Panc1 (cell line): Measurements from ENCODE around the gene WDR27. TPM values are rescaled to one million over a fixed set of nuclear protein-coding genes. Genes with fewer than 3 reads are reported as not detected.
A peak's percentile ranks its signal among the peaks of the same experiment; 100 is the strongest.

Source experiments
- ATAC-seq: fragments of 200-7000 bp; cut with Tn5 transposase; 2 replicates; pipeline ENCODE4 v1.9.1; 2020; ENCODE audit warnings: mild to moderate bottlenecking, moderate library complexity
- BruUV-seq: library from RNA; stranded (reverse); fragments of 400-500 nt; replicated peaks from 2 replicates; lab custom pipeline; 2021; lab: Mats Ljungman, UMichigan
- CTCF ChIA-PET: fragments of 300-600 bp; sonication (Branson Sonifier 250); formaldehyde crosslinking; loops from one replicate; lab custom pipeline; 2022; ENCODE audit warnings: antibody characterized with exemption; lab: Charles Lee
- POLR2A ChIA-PET: fragments of 300-600 bp; sonication (Branson Sonifier 250); formaldehyde crosslinking; loops from one replicate; lab custom pipeline; 2022; ENCODE audit warnings: antibody characterized with exemption; lab: Charles Lee
- DNase-seq: peaks from one replicate; pipeline ENCODE4 v3.0.0-alpha.2; 2010; ENCODE audit warnings: low read depth, low spot score
- H3K27ac ChIP-seq: 2 replicates; pipeline ENCODE4 v1.5.1; 2011; ENCODE audit warnings: mild to moderate bottlenecking, low read length, inconsistent platforms
- H3K27me3 ChIP-seq: fragments of 200-500 bp; sonication (Bioruptor generic); 2 replicates; pipeline ENCODE4 v1.6.0; 2014; ENCODE audit warnings: low read length, inconsistent platforms; ENCODE audit not compliant: control insufficient read depth, insufficient read depth
- H3K36me3 ChIP-seq: fragments of 200-500 bp; sonication (Bioruptor generic); 2 replicates; pipeline ENCODE4 v1.5.1; 2014; ENCODE audit warnings: inconsistent platforms, mild to moderate bottlenecking, low read length, moderate library complexity; ENCODE audit not compliant: control insufficient read depth, insufficient read depth
- H3K4me1 ChIP-seq: 2 replicates; pipeline ENCODE4 v1.5.1; 2011; ENCODE audit warnings: inconsistent platforms, mild to moderate bottlenecking, low read length, moderate library complexity; ENCODE audit not compliant: control insufficient read depth, insufficient read depth
- H3K4me3 ChIP-seq, 2 experiments: 2 replicates each; pipeline ENCODE4 v1.5.1; 2011 to 2012; ENCODE audit warnings: low read depth in 2 of 2, low read length in 2 of 2, mild to moderate bottlenecking in 2 of 2, inconsistent platforms in 1 of 2, moderate library complexity in 1 of 2
- H3K9me3 ChIP-seq: fragments of 200-500 bp; sonication (Bioruptor generic); 2 replicates; pipeline ENCODE4 v1.5.1; 2014; ENCODE audit warnings: low read depth, mild to moderate bottlenecking, inconsistent platforms, low read length, moderate library complexity; ENCODE audit not compliant: control insufficient read depth, insufficient read depth
- POLR2AphosphoS5 ChIP-seq: IDR thresholded peaks from 2 replicates; pipeline ENCODE4 v1.6.1; 2012; ENCODE audit warnings: mild to moderate bottlenecking, low read depth, low read length, moderate library complexity
- SIN3A ChIP-seq: IDR thresholded peaks from 2 replicates; pipeline ENCODE4 v1.6.1; 2012; ENCODE audit warnings: low read depth, mild to moderate bottlenecking, low read length, moderate library complexity, borderline replicate concordance; ENCODE audit not compliant: insufficient read depth
- TCF7L2 ChIP-seq: IDR thresholded peaks from 2 replicates; pipeline ENCODE4 v1.6.1; 2011; ENCODE audit warnings: mild to moderate bottlenecking, low read depth, low read length, inconsistent platforms
- in situ Hi-C: cut with HindIII; loops from 2 replicates; pipeline ENCODE4 v1.10.0; 2016; ENCODE audit warnings: low sequenced_read_pairs, low pct_unique_long_range_greater_than_20kb
- intact Hi-C: fragments of 100-400 bp; cut with micrococcal nuclease; formaldehyde crosslinking; loops from one replicate; pipeline ENCODE4 v1.10.0; 2022; ENCODE audit not compliant: unreplicated experiment
- total RNA-seq: library from RNA; stranded (reverse); gene quantifications from one replicate; pipeline ENCODE4 v1.2.1, GENCODE V29; 2021; ENCODE audit not compliant: unreplicated experiment
- TF ChIP-seq, protein P1 (sequence below): fragments of 450-650 bp; IDR thresholded peaks from 2 replicates; pipeline ENCODE4 v1.5.1; 2017; ENCODE audit warnings: mild to moderate bottlenecking
- TF ChIP-seq, protein P2 (sequence below), 2 experiments: IDR thresholded peaks; 2 replicates each; pipeline ENCODE4 v1.6.1; 2011 to 2012; ENCODE audit warnings: low read depth in 2 of 2, control low read depth in 1 of 2, low read length in 1 of 2, mild to moderate bottlenecking in 1 of 2, moderate library complexity in 1 of 2; ENCODE audit not compliant: insufficient read depth in 1 of 2

The WDR27 gene
- total RNA-seq, 1 experiment from 2014 or later, result 56.3 TPM

DNA sequence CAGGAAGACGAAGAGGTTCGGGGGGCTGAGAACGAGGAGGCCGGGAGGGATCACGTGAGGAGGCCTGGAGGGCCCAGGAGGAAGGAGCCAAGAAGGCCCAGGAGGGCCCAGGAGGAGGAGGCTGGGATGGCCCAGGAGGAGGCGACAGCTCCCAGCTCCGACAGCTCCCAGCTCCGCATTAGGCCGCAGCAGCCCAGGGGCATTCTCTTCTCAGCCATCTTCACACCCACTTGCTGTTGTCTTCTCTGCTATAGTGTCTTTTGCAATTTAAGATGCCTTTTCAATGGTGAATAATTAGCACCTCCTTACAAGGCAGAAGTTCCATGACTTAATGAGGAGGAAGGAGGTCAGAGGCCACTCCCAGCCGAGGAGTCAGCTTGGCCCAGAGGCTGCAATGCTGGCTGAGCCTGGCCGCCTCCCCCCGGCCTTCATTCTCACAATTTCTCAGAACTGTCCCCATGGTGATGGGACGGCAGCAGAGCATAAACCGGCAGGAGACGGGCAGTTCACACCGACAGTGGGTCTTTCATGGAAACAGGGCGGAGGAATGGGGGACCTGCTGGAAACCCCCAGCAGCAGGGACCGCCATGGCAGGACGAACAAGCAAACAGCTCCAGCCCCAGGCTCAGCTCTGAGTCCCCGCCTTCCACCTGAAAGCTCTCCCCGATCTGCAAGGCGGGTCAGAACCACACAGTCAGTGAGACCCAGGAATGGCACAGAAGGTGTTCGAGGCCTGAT, 45.1 kb downstream of the WDR27 start:
- POLR2A ChIA-PET, result no interaction called here

GRCh38 chr6:169654598-169655391, 47.0 kb downstream of the WDR27 start:
- ATAC-seq, result peak; percentile 95
- ChIA-PET POLR2A (no interaction called here), CTCF (no interaction called here)
- Histone ChIP-seq H3K4me1 (no peaks in the 10 kb centered on the region), H3K9me3 (no peaks in the 10 kb centered on the region), H3K27ac (peak overlapping the region; percentile 61), H3K36me3 (peaks cover 3% of the 10 kb centered on the region; the same call in 1 of the 2 replicates), H3K27me3 (no peaks in the 10 kb centered on the region), H3K4me3 (peak overlapping the region; percentile 40 to 73)
- no TSS peak for BruUV-seq
- in situ Hi-C loops (no loop called here), intact Hi-C loops (no loop called here)
- TF ChIP-seq SIN3A (0 out of 2 replicates have a peak, but pooled peaks have one; percentile 48), POLR2AphosphoS5 (no peak; the same call in 1 of the 2 replicates), TCF7L2 (no peak)
- TF ChIP-seq, protein P1, sequence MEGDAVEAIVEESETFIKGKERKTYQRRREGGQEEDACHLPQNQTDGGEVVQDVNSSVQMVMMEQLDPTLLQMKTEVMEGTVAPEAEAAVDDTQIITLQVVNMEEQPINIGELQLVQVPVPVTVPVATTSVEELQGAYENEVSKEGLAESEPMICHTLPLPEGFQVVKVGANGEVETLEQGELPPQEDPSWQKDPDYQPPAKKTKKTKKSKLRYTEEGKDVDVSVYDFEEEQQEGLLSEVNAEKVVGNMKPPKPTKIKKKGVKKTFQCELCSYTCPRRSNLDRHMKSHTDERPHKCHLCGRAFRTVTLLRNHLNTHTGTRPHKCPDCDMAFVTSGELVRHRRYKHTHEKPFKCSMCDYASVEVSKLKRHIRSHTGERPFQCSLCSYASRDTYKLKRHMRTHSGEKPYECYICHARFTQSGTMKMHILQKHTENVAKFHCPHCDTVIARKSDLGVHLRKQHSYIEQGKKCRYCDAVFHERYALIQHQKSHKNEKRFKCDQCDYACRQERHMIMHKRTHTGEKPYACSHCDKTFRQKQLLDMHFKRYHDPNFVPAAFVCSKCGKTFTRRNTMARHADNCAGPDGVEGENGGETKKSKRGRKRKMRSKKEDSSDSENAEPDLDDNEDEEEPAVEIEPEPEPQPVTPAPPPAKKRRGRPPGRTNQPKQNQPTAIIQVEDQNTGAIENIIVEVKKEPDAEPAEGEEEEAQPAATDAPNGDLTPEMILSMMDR, result no peak
- TF ChIP-seq, protein P2, sequence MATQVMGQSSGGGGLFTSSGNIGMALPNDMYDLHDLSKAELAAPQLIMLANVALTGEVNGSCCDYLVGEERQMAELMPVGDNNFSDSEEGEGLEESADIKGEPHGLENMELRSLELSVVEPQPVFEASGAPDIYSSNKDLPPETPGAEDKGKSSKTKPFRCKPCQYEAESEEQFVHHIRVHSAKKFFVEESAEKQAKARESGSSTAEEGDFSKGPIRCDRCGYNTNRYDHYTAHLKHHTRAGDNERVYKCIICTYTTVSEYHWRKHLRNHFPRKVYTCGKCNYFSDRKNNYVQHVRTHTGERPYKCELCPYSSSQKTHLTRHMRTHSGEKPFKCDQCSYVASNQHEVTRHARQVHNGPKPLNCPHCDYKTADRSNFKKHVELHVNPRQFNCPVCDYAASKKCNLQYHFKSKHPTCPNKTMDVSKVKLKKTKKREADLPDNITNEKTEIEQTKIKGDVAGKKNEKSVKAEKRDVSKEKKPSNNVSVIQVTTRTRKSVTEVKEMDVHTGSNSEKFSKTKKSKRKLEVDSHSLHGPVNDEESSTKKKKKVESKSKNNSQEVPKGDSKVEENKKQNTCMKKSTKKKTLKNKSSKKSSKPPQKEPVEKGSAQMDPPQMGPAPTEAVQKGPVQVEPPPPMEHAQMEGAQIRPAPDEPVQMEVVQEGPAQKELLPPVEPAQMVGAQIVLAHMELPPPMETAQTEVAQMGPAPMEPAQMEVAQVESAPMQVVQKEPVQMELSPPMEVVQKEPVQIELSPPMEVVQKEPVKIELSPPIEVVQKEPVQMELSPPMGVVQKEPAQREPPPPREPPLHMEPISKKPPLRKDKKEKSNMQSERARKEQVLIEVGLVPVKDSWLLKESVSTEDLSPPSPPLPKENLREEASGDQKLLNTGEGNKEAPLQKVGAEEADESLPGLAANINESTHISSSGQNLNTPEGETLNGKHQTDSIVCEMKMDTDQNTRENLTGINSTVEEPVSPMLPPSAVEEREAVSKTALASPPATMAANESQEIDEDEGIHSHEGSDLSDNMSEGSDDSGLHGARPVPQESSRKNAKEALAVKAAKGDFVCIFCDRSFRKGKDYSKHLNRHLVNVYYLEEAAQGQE (IDR thresholded peaks at IDR 0.05; ENCODE audit: insufficient read depth in 1 of 2, low read depth in 2 of 2, low read length in 1 of 2), result 0 out of 4 replicates have a peak, but pooled peaks of 1 of the 2 experiments have one; percentile 4
- DNase-seq, result peak; percentile 24

More for the DNA sequence above, 45.1 kb downstream of the WDR27 start:
- TF ChIP-seq, protein P2 (IDR thresholded peaks at IDR 0.05; ENCODE audit: insufficient read depth in 1 of 2, low read depth in 2 of 2, low read length in 1 of 2), result no peak
- no peak for TF ChIP-seq SIN3A
- no peak for TF ChIP-seq TCF7L2
- TF ChIP-seq POLR2AphosphoS5, result no peak
- TF ChIP-seq, protein P1, result no peak
- Histone ChIP-seq H3K27ac (no peak overlapping the region), H3K27me3 (no peaks in the 10 kb centered on the region), H3K36me3 (peaks cover 3% of the 10 kb centered on the region; the same call in 1 of the 2 replicates), H3K4me3 (no peak overlapping the region), H3K9me3 (no peaks in the 10 kb centered on the region), H3K4me1 (no peaks in the 10 kb centered on the region)
- ATAC-seq (no peak), DNase-seq (no peak)
- CTCF ChIA-PET, result no interaction called here
- in situ Hi-C loops (no loop called here), intact Hi-C loops (no loop called here)
- no TSS peak for BruUV-seq
